HL-60 (cell line): Measurements from ENCODE around the gene FSIP1.

Source experiments
- DNase-seq, 2 experiments: peaks; one replicate each; pipeline ENCODE4 v3.0.0-alpha.2; 2010 to 2020; ENCODE audit warnings: low read depth in 1 of 2, low spot score in 1 of 2
- H3K27ac ChIP-seq: fragments of 250-450 bp; sonication (Bioruptor Pico); replicated peaks from 2 replicates; pipeline ENCODE4 v1.5.1; 2020; ENCODE audit warnings: mild to moderate bottlenecking, moderate library complexity
- H3K27me3 ChIP-seq: fragments of 250-450 bp; sonication (Bioruptor Pico); 2 replicates; pipeline ENCODE4 v1.5.1; 2021; ENCODE audit warnings: mild to moderate bottlenecking, moderate library complexity; ENCODE audit not compliant: insufficient read depth, poor library complexity, severe bottlenecking
- H3K4me3 ChIP-seq: replicated peaks from 2 replicates; pipeline ENCODE4 v1.5.1; 2011; ENCODE audit warnings: mild to moderate bottlenecking, control low read depth, low read length; ENCODE audit not compliant: insufficient read depth
- CTCF ChIP-seq: IDR thresholded peaks from one replicate; pipeline ENCODE4 v1.5.1; 2011; ENCODE audit warnings: low read length, control low read depth, inconsistent platforms; ENCODE audit not compliant: insufficient read depth
- GABPA ChIP-seq: IDR thresholded peaks from 2 replicates; pipeline ENCODE4 v1.6.1; 2012; ENCODE audit warnings: low read depth
- POLR2AphosphoS5 ChIP-seq: IDR thresholded peaks from 2 replicates; pipeline ENCODE4 v1.6.1; 2012; ENCODE audit warnings: low read depth
- REST ChIP-seq: IDR thresholded peaks from 2 replicates; pipeline ENCODE4 v1.6.1; 2012; ENCODE audit warnings: low read depth; ENCODE audit not compliant: insufficient replicate concordance
- SPI1 ChIP-seq: IDR thresholded peaks from 2 replicates; pipeline ENCODE4 v1.6.1; 2012; ENCODE audit warnings: low read depth, mild to moderate bottlenecking, borderline replicate concordance

Gene FSIP1

GRCh38 chr15:39692356-39693327, 90.0 kb downstream of the FSIP1 start:
- TF ChIP-seq CTCF = no peak
- TF ChIP-seq REST = no peak
- no peak for TF ChIP-seq POLR2AphosphoS5
- Histone ChIP-seq H3K4me3 (no peak overlapping the region), H3K27ac (no peak overlapping the region), H3K27me3 (no peaks in the 10 kb centered on the region)
- no peak for DNase-seq

- TF ChIP-seq SPI1 (no peak), CTCF (no peak), REST (no peak), GABPA (no peak), POLR2AphosphoS5 (no peak)
- H3K27ac ChIP-seq = no peak overlapping the region
- H3K4me3 ChIP-seq = no peak overlapping the region
- DNase-seq = no peak
- no peaks in the 10 kb centered on the region for H3K27me3 ChIP-seq
Measured at GRCh38 chr15:39690881-39691634, 91.6 kb downstream of the FSIP1 start.

- Histone ChIP-seq H3K4me3 (no peak overlapping the region), H3K27ac (no peak overlapping the region), H3K27me3 (no peaks in the 10 kb centered on the region)
- DNase-seq = no peak
- TF ChIP-seq REST (no peak), POLR2AphosphoS5 (no peak), GABPA (no peak), SPI1 (no peak), CTCF (no peak)
Measured at GRCh38 chr15:39687965-39688364, 94.7 kb downstream of the FSIP1 start.
